ENCODE results near the gene ALCAM.

The ALCAM gene

GRCh38 chr3:105572501-105572900 is 205.8 kb downstream of the ALCAM start:
- H3K4me3 ChIP-seq (ENCODE audit: low read length), result no peak overlapping the region
- no peak for DNase-seq (ENCODE audit: low read depth)
- no peak for TF ChIP-seq CTCF (conservative IDR thresholded peaks at IDR 0.05; ENCODE audit: low read length)

DNA sequence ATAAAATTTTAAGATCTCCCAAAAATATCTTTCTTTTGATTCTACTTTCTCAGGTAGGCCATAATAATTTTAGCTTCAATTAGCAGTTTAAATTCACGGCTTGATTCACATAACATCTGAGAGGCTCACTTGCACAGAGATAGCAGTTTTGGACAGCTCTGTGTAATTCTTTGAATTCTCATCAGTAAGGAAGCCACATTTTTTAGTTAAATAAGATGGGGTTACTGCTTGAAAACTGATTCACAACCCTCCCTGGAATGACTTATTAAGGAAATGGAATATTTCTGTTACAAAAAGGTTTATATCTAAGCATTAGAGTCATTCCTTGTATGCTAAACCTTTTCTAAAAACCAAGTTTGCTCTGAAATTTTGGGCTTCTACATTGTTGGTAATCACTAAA is 212.7 kb downstream of the ALCAM start:
- TF ChIP-seq CTCF (conservative IDR thresholded peaks at IDR 0.05; ENCODE audit: low read length), result no peak
- no peak overlapping the region for H3K4me3 ChIP-seq (ENCODE audit: low read length)
- peak; percentile 55 for DNase-seq (ENCODE audit: low read depth)

GRCh38 chr3:105580296-105580965 is 213.7 kb downstream of the ALCAM start:
- DNase-seq (ENCODE audit: low read depth), result peak; percentile 89
- no peak overlapping the region for H3K4me3 ChIP-seq (ENCODE audit: low read length)
- TF ChIP-seq CTCF (conservative IDR thresholded peaks at IDR 0.05; ENCODE audit: low read length), result no peak

DNA sequence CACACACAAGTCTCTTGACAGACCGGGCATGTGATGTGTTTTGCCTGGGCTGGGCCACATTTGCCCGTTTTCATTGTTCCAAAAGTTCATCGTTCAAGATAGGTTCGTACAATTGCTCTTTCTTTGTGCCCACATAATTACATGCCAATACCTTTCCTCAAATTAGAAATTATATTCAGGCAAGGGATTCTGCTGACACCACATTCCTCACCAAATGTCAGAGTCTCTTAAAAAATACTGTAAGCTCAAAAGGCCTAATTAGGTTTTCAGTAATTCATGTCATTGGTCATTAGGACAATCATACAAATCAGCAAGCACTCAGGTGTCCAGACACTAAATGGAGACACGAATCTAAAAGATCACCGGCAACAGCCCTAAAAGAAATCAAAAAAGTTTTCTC is 215.3 kb downstream of the ALCAM start:
- TF ChIP-seq CTCF (conservative IDR thresholded peaks at IDR 0.05; ENCODE audit: low read length), result no peak
- no peak for DNase-seq (ENCODE audit: low read depth)
- H3K4me3 ChIP-seq (ENCODE audit: low read length), result no peak overlapping the region

- TF ChIP-seq CTCF (conservative IDR thresholded peaks at IDR 0.05; ENCODE audit: low read length), result no peak
- no peak overlapping the region for H3K4me3 ChIP-seq (ENCODE audit: low read length)
- peak; percentile 28 for DNase-seq (ENCODE audit: low read depth)
Observed at GRCh38 chr3:105584003-105584790, 217.5 kb downstream of the ALCAM start.

- no peak for TF ChIP-seq CTCF (conservative IDR thresholded peaks at IDR 0.05; ENCODE audit: low read length)
- H3K4me3 ChIP-seq (ENCODE audit: low read length), result no peak overlapping the region
- no peak for DNase-seq (ENCODE audit: low read depth)
Observed at GRCh38 chr3:105593315-105593714, 226.6 kb downstream of the ALCAM start.

DNA sequence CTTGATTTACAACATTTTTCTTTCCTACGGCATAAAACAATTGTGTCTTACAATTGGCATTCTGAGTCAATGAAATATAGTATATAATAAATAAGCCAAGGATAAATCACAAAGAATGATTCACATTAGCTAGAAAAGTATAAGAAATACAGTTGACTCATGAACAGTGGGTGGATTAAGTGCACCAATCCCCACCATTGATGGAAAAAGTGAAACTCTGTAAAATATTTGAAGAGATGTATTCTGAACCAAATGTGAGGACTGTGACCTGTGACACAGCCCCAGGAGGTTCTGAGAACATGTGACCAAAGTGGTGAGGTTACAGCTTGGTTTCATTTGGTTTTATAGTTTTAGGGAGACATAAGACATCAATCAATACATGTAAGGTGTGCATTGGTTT is 227.5 kb downstream of the ALCAM start:
- no peak overlapping the region for H3K4me3 ChIP-seq (ENCODE audit: low read length)
- DNase-seq (ENCODE audit: low read depth), result no peak
- TF ChIP-seq CTCF (conservative IDR thresholded peaks at IDR 0.05; ENCODE audit: low read length), result no peak
